Mammary epithelial cell (primary cell): Measurements from ENCODE around the gene FAM200A.

Experiments
- EZH2 ChIP-seq: IDR thresholded peaks from 2 replicates; pipeline ENCODE4 v1.6.1; 2012; ENCODE audit warnings: low read length, inconsistent platforms, borderline replicate concordance
- TF ChIP-seq, protein P1 (sequence below), 2 donors: IDR thresholded peaks in 1 of 2; conservative IDR thresholded peaks in 1 of 2; 2 replicates each; pipeline ENCODE4 v1.5.1; 2011 to 2012; ENCODE audit warnings: inconsistent platforms in 2 of 2, low read length in 2 of 2, mild to moderate bottlenecking in 2 of 2, control low read depth in 1 of 2, low read depth in 1 of 2; ENCODE audit not compliant: insufficient read depth in 1 of 2; ENCODE audit errors: extremely low read depth in 1 of 2

- TF ChIP-seq, protein P1, sequence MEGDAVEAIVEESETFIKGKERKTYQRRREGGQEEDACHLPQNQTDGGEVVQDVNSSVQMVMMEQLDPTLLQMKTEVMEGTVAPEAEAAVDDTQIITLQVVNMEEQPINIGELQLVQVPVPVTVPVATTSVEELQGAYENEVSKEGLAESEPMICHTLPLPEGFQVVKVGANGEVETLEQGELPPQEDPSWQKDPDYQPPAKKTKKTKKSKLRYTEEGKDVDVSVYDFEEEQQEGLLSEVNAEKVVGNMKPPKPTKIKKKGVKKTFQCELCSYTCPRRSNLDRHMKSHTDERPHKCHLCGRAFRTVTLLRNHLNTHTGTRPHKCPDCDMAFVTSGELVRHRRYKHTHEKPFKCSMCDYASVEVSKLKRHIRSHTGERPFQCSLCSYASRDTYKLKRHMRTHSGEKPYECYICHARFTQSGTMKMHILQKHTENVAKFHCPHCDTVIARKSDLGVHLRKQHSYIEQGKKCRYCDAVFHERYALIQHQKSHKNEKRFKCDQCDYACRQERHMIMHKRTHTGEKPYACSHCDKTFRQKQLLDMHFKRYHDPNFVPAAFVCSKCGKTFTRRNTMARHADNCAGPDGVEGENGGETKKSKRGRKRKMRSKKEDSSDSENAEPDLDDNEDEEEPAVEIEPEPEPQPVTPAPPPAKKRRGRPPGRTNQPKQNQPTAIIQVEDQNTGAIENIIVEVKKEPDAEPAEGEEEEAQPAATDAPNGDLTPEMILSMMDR (conservative IDR thresholded peaks at IDR 0.05 in 1 of 2, IDR thresholded peaks at IDR 0.05 in 1 of 2; ENCODE audit: extremely low read depth in 1 of 2, insufficient read depth in 1 of 2, low read depth in 1 of 2, low read length in 2 of 2) = no peak
- no peak for TF ChIP-seq EZH2
These were observed 47.9 kb upstream of the FAM200A start for GRCh38 chr7:99599836-99600235.
